Smooth muscle cell (in vitro differentiated cells): ENCODE data around the gene PLA2G4D. TPM values are rescaled to one million over a fixed set of nuclear protein-coding genes. Genes with fewer than 3 reads are reported as not detected.

ENCODE experiments used
- DNase-seq: peaks from one replicate; lab custom pipeline; 2025; ENCODE audit not compliant: unreplicated experiment; lab: John Stamatoyannopoulos, UW
- H2AFZ ChIP-seq: fragments of 200-600 bp; sonication (generic); 2 replicates; pipeline ENCODE4 v1.6.0; 2016; ENCODE audit warnings: antibody characterized with exemption, low read depth, mild to moderate bottlenecking
- H3F3A ChIP-seq: fragments of 200-600 bp; sonication (generic); 2 replicates; pipeline ENCODE4 v1.6.0; 2017; ENCODE audit warnings: antibody characterized with exemption, low read depth
- H3K27ac ChIP-seq: fragments of 200-600 bp; sonication (generic); 2 replicates; pipeline ENCODE4 v1.5.1; 2016; ENCODE audit warnings: low read depth, mild to moderate bottlenecking
- H3K27me3 ChIP-seq: fragments of 200-600 bp; sonication (generic); 2 replicates; pipeline ENCODE4 v1.6.1; 2016; ENCODE audit warnings: low read depth, mild to moderate bottlenecking
- H3K36me3 ChIP-seq: fragments of 200-600 bp; sonication (generic); 2 replicates; pipeline ENCODE4 v1.5.1; 2016; ENCODE audit warnings: low read depth
- H3K4me1 ChIP-seq: fragments of 200-600 bp; sonication (generic); 2 replicates; pipeline ENCODE4 v1.5.1; 2016; ENCODE audit warnings: low read depth
- H3K4me2 ChIP-seq: fragments of 200-600 bp; sonication (generic); 2 replicates; pipeline ENCODE4 v1.6.0; 2016; ENCODE audit warnings: mild to moderate bottlenecking
- H3K4me3 ChIP-seq: fragments of 200-600 bp; sonication (generic); 2 replicates; pipeline ENCODE4 v1.5.1; 2016; ENCODE audit warnings: mild to moderate bottlenecking
- H3K79me2 ChIP-seq: fragments of 200-600 bp; sonication (generic); 2 replicates; pipeline ENCODE4 v1.6.0; 2016; ENCODE audit warnings: low read depth, mild to moderate bottlenecking
- H3K9ac ChIP-seq: fragments of 200-600 bp; sonication (generic); 2 replicates; pipeline ENCODE4 v1.6.0; 2016; ENCODE audit warnings: low read depth
- H3K9me3 ChIP-seq: fragments of 200-600 bp; sonication (generic); replicated peaks from 2 replicates; pipeline ENCODE4 v1.5.1; 2016; ENCODE audit warnings: low read depth
- H4K20me1 ChIP-seq: fragments of 200-600 bp; sonication (generic); 2 replicates; pipeline ENCODE4 v1.6.0; 2016; ENCODE audit warnings: low read depth
- CTCF ChIP-seq: fragments of 200-600 bp; sonication (generic); IDR thresholded peaks from 2 replicates; pipeline ENCODE4 v1.5.1; 2017; ENCODE audit warnings: borderline replicate concordance, mild to moderate bottlenecking, antibody characterized with exemption; ENCODE audit not compliant: insufficient read depth, poor library complexity, severe bottlenecking
- WGBS: methylation state at CpG from one replicate; pipeline ENCODE4 v1.1.7; 2016; ENCODE audit warnings: low lambda C conversion rate; 5-methylcytosine and 5-hydroxymethylcytosine counted together
- polyA plus RNA-seq: library from polyadenylated mRNA; unstranded; fragments of >200 nt; fragmentation: Nextera tagmentation; extraction: Ambion mirVana; gene quantifications from 2 replicates; pipeline ENCODE4 v1.2.1, GENCODE V29; 2016
- total RNA-seq: library from RNA; depleted of rRNA; stranded (reverse); fragments of >200 nt; gene quantifications from 2 replicates; pipeline ENCODE4 v1.2.3, GENCODE V29; 2014

The PLA2G4D gene
- total and polyA plus RNA-seq, 2 experiments from 2014 or later = 0.17 to 0.36 TPM

GRCh38 chr15:42087926-42088800 is 6.2 kb downstream of the PLA2G4D start:
- H3F3A ChIP-seq = no peaks in the 10 kb centered on the region
- H3K79me2 ChIP-seq = no peaks in the 10 kb centered on the region
- H3K27me3 ChIP-seq = no peaks in the 10 kb centered on the region
- no peak overlapping the region for H2AFZ ChIP-seq
- TF ChIP-seq CTCF = no peak
- no peaks in the 10 kb centered on the region for H3K4me1 ChIP-seq
- H3K9me3 ChIP-seq = no peaks in the 10 kb centered on the region
- H3K36me3 ChIP-seq = no peaks in the 10 kb centered on the region
- H4K20me1 ChIP-seq = no peaks in the 10 kb centered on the region
- no peak overlapping the region for H3K27ac ChIP-seq
- no peak for DNase-seq
- 85% methylated on average over 11 of the region's 11 CpGs for WGBS
- no peak overlapping the region for H3K4me3 ChIP-seq
- H3K4me2 ChIP-seq = no peak overlapping the region
- no peak overlapping the region for H3K9ac ChIP-seq

- WGBS = 94% methylated on average over 13 of the region's 13 CpGs
- Histone ChIP-seq H3K27me3 (no peaks in the 10 kb centered on the region), H3K27ac (no peak overlapping the region), H4K20me1 (no peaks in the 10 kb centered on the region), H3K9me3 (no peaks in the 10 kb centered on the region), H3F3A (no peaks in the 10 kb centered on the region), H3K4me1 (no peaks in the 10 kb centered on the region), H3K9ac (no peak overlapping the region), H2AFZ (no peak overlapping the region), H3K36me3 (no peaks in the 10 kb centered on the region), H3K79me2 (no peaks in the 10 kb centered on the region), H3K4me2 (no peak overlapping the region), H3K4me3 (no peak overlapping the region)
- no peak for TF ChIP-seq CTCF
- DNase-seq = no peak
These were observed 6.9 kb downstream of the PLA2G4D start for GRCh38 chr15:42087460-42087859.

GRCh38 chr15:42085721-42086120 is 8.6 kb downstream of the PLA2G4D start:
- Histone ChIP-seq H2AFZ (no peak overlapping the region), H3K36me3 (no peaks in the 10 kb centered on the region), H3F3A (no peaks in the 10 kb centered on the region), H3K27ac (no peak overlapping the region), H3K27me3 (peaks cover 1% of the 10 kb centered on the region), H4K20me1 (no peaks in the 10 kb centered on the region), H3K4me3 (no peak overlapping the region), H3K9ac (no peak overlapping the region), H3K9me3 (no peaks in the 10 kb centered on the region), H3K79me2 (no peaks in the 10 kb centered on the region), H3K4me2 (no peak overlapping the region), H3K4me1 (no peaks in the 10 kb centered on the region)
- 93% methylated on average over 3 of the region's 3 CpGs for WGBS
- DNase-seq = no peak
- no peak for TF ChIP-seq CTCF

- H3K9me3 ChIP-seq = no peaks in the 10 kb centered on the region
- H3K4me1 ChIP-seq = no peaks in the 10 kb centered on the region
- H3K4me2 ChIP-seq = no peak overlapping the region
- H3F3A ChIP-seq = no peaks in the 10 kb centered on the region
- H2AFZ ChIP-seq = no peak overlapping the region
- H3K27ac ChIP-seq = no peak overlapping the region
- no peak for DNase-seq
- H3K36me3 ChIP-seq = no peaks in the 10 kb centered on the region
- no peaks in the 10 kb centered on the region for H3K79me2 ChIP-seq
- no peaks in the 10 kb centered on the region for H4K20me1 ChIP-seq
- no peak overlapping the region for H3K4me3 ChIP-seq
- 66% methylated on average over 5 of the region's 5 CpGs for WGBS
- peaks cover 6% of the 10 kb centered on the region for H3K27me3 ChIP-seq
- TF ChIP-seq CTCF = no peak
- H3K9ac ChIP-seq = no peak overlapping the region
These were observed 9.1 kb downstream of the PLA2G4D start for GRCh38 chr15:42085236-42085605.
